ENCODE measurements around the gene TBC1D22A. TPM values are rescaled to one million over a fixed set of nuclear protein-coding genes. Genes with fewer than 3 reads are reported as not detected.

TBC1D22A gene
- polyA plus RNA-seq, 1 experiment = 24.2 TPM

DNA sequence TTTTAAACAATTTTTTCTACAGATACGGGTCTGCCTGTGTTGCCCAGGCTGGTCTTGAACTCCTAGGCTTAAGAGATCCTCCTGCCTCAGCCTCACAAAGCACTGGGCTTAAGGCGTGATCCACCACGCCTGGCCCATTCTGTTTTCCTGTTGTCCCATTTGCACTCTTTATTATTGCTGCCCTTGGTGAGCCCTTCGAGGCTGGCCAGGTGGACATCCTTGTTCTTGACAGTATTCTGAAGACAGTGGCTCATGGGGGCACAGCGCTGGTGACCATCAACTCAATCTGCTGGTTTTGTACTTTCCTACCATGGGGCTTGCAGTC is 35.6 kb downstream of the TBC1D22A start:
- TF ChIP-seq, protein P1, sequence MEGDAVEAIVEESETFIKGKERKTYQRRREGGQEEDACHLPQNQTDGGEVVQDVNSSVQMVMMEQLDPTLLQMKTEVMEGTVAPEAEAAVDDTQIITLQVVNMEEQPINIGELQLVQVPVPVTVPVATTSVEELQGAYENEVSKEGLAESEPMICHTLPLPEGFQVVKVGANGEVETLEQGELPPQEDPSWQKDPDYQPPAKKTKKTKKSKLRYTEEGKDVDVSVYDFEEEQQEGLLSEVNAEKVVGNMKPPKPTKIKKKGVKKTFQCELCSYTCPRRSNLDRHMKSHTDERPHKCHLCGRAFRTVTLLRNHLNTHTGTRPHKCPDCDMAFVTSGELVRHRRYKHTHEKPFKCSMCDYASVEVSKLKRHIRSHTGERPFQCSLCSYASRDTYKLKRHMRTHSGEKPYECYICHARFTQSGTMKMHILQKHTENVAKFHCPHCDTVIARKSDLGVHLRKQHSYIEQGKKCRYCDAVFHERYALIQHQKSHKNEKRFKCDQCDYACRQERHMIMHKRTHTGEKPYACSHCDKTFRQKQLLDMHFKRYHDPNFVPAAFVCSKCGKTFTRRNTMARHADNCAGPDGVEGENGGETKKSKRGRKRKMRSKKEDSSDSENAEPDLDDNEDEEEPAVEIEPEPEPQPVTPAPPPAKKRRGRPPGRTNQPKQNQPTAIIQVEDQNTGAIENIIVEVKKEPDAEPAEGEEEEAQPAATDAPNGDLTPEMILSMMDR (IDR thresholded peaks at IDR 0.05; ENCODE audit: insufficient read depth, low read depth, low read length) = no peak
- H3K27me3 ChIP-seq (ENCODE audit: control insufficient read depth, insufficient read depth, low read length) = no peaks in the 10 kb centered on the region
- no peak for DNase-seq (ENCODE audit: low read depth)
- no peak overlapping the region for H3K4me3 ChIP-seq (ENCODE audit: low read depth, low read length)
- ChIA-PET CTCF (interaction anchor here (0.7 to 2.8 kb wide), 18 partner anchors 9 to 1695 kb away, joined by 3 to 21 read pairs (median 4); partner anchors contain the start of gene TBC1D22A), POLR2A (no interaction called here)
- H3K36me3 ChIP-seq (ENCODE audit: control insufficient read depth, insufficient read depth, low read length) = peaks cover 30% of the 10 kb centered on the region

GRCh38 chr22:46798366-46799350 is 36.2 kb downstream of the TBC1D22A start:
- H3K27me3 ChIP-seq (ENCODE audit: control insufficient read depth, insufficient read depth, low read length) = no peaks in the 10 kb centered on the region
- DNase-seq (ENCODE audit: low read depth) = no peak
- CTCF ChIA-PET = interaction anchor here (0.6 to 2.8 kb wide), 37 partner anchors 8 to 1697 kb away, joined by 3 to 21 read pairs (median 4); partner anchors contain the start of gene TBC1D22A
- H3K36me3 ChIP-seq (ENCODE audit: control insufficient read depth, insufficient read depth, low read length) = peaks cover 25% of the 10 kb centered on the region
- POLR2A ChIA-PET = no interaction called here
- TF ChIP-seq, protein P1 (IDR thresholded peaks at IDR 0.05; ENCODE audit: insufficient read depth, low read depth, low read length) = peak; percentile 99
- no peak overlapping the region for H3K4me3 ChIP-seq (ENCODE audit: low read depth, low read length)

GRCh38 chr22:46799626-46800025 is 37.2 kb downstream of the TBC1D22A start:
- H3K27me3 ChIP-seq (ENCODE audit: control insufficient read depth, insufficient read depth, low read length) = no peaks in the 10 kb centered on the region
- ChIA-PET CTCF (interaction anchor here (0.9 to 2.8 kb wide), 8 partner anchors 7 to 1696 kb away, joined by 3 to 21 read pairs (median 6); no protein-coding TSS in a partner anchor), POLR2A (no interaction called here)
- peaks cover 19% of the 10 kb centered on the region for H3K36me3 ChIP-seq (ENCODE audit: control insufficient read depth, insufficient read depth, low read length)
- no peak overlapping the region for H3K4me3 ChIP-seq (ENCODE audit: low read depth, low read length)
- TF ChIP-seq, protein P1 (IDR thresholded peaks at IDR 0.05; ENCODE audit: insufficient read depth, low read depth, low read length) = no peak
- no peak for DNase-seq (ENCODE audit: low read depth)

GRCh38 chr22:46800102-46800857 is 37.8 kb downstream of the TBC1D22A start:
- CTCF ChIA-PET = interaction anchor here (0.8 to 1.2 kb wide), 3 partner anchors 46 to 269 kb away, joined by 3 to 8 read pairs (median 5); no protein-coding TSS in a partner anchor
- TF ChIP-seq, protein P1 (IDR thresholded peaks at IDR 0.05; ENCODE audit: insufficient read depth, low read depth, low read length) = no peak
- H3K36me3 ChIP-seq (ENCODE audit: control insufficient read depth, insufficient read depth, low read length) = peaks cover 19% of the 10 kb centered on the region
- POLR2A ChIA-PET = no interaction called here
- no peak for DNase-seq (ENCODE audit: low read depth)
- H3K27me3 ChIP-seq (ENCODE audit: control insufficient read depth, insufficient read depth, low read length) = no peaks in the 10 kb centered on the region
- H3K4me3 ChIP-seq (ENCODE audit: low read depth, low read length) = no peak overlapping the region
